Measurements from ENCODE around the gene OR5K2.

OR5K2 gene

GRCh38 chr3:98525494-98525893, 28.0 kb downstream of the OR5K2 start:
- H3K4me3 ChIP-seq (ENCODE audit: low read depth in 1 of 2, low read length in 2 of 2) = no peak overlapping the region
- no peak overlapping the region for H3K9ac ChIP-seq (ENCODE audit: low read length)
- peaks cover 11% of the 10 kb centered on the region for H3K4me1 ChIP-seq (ENCODE audit: insufficient read depth, low read length)
- no peak overlapping the region for H3K27ac ChIP-seq (ENCODE audit: low read depth, low read length)
- H3K27me3 ChIP-seq (ENCODE audit: control insufficient read depth in 1 of 2, insufficient read depth in 2 of 2, low read length in 2 of 2) = no peaks in the 10 kb centered on the region
- no peaks in the 10 kb centered on the region for H3K9me3 ChIP-seq (ENCODE audit: low read length)
- H3K36me3 ChIP-seq (ENCODE audit: insufficient read depth, low read length) = no peaks in the 10 kb centered on the region

- Histone ChIP-seq H3K27me3 (ENCODE audit: control insufficient read depth in 1 of 2, insufficient read depth in 2 of 2, low read length in 2 of 2) (no peaks in the 10 kb centered on the region), H3K9ac (ENCODE audit: low read length) (no peak overlapping the region), H3K9me3 (ENCODE audit: low read length) (no peaks in the 10 kb centered on the region), H3K4me1 (ENCODE audit: insufficient read depth, low read length) (no peaks in the 10 kb centered on the region), H3K36me3 (ENCODE audit: insufficient read depth, low read length) (no peaks in the 10 kb centered on the region), H3K27ac (ENCODE audit: low read depth, low read length) (no peak overlapping the region), H3K4me3 (ENCODE audit: low read depth in 1 of 2, low read length in 2 of 2) (no peak overlapping the region)
These were observed 31.2 kb downstream of the OR5K2 start for GRCh38 chr3:98528474-98529346.

- no peak overlapping the region for H3K27ac ChIP-seq (ENCODE audit: low read depth, low read length)
- H3K36me3 ChIP-seq (ENCODE audit: insufficient read depth, low read length) = no peaks in the 10 kb centered on the region
- no peak overlapping the region for H3K4me3 ChIP-seq (ENCODE audit: low read depth in 1 of 2, low read length in 2 of 2)
- H3K27me3 ChIP-seq (ENCODE audit: control insufficient read depth in 1 of 2, insufficient read depth in 2 of 2, low read length in 2 of 2) = no peaks in the 10 kb centered on the region
- no peak overlapping the region for H3K9ac ChIP-seq (ENCODE audit: low read length)
- H3K9me3 ChIP-seq (ENCODE audit: low read length) = no peaks in the 10 kb centered on the region
- no peaks in the 10 kb centered on the region for H3K4me1 ChIP-seq (ENCODE audit: insufficient read depth, low read length)
These were observed 32.5 kb downstream of the OR5K2 start for GRCh38 chr3:98529856-98530459.

GRCh38 chr3:98530676-98531075, 33.2 kb downstream of the OR5K2 start:
- Histone ChIP-seq H3K36me3 (ENCODE audit: insufficient read depth, low read length) (no peaks in the 10 kb centered on the region), H3K9me3 (ENCODE audit: low read length) (no peaks in the 10 kb centered on the region), H3K4me3 (ENCODE audit: low read depth in 1 of 2, low read length in 2 of 2) (no peak overlapping the region), H3K9ac (ENCODE audit: low read length) (no peak overlapping the region), H3K27ac (ENCODE audit: low read depth, low read length) (no peak overlapping the region), H3K27me3 (ENCODE audit: control insufficient read depth in 1 of 2, insufficient read depth in 2 of 2, low read length in 2 of 2) (no peaks in the 10 kb centered on the region), H3K4me1 (ENCODE audit: insufficient read depth, low read length) (no peaks in the 10 kb centered on the region)

GRCh38 chr3:98531622-98532274, 34.3 kb downstream of the OR5K2 start, which contains the start of gene GPR15:
TSS of gene GPR15 (plus strand) at chr3:98531978. CDS start at chr3:98532034, 56 bp downstream.
- Histone ChIP-seq H3K4me3 (ENCODE audit: low read depth in 1 of 2, low read length in 2 of 2) (no peak within 1 kb of the TSS), H3K27me3 (ENCODE audit: control insufficient read depth in 1 of 2, insufficient read depth in 2 of 2, low read length in 2 of 2) (no peaks in the 10 kb centered on the region), H3K27ac (ENCODE audit: low read depth, low read length) (no peak within 1 kb of the TSS), H3K36me3 (ENCODE audit: insufficient read depth, low read length) (no peaks in the 10 kb centered on the region), H3K4me1 (ENCODE audit: insufficient read depth, low read length) (no peaks in the 10 kb centered on the region), H3K9ac (ENCODE audit: low read length) (no peak within 1 kb of the TSS), H3K9me3 (ENCODE audit: low read length) (no peaks in the 10 kb centered on the region)

GRCh38 chr3:98532275-98532637, 34.8 kb downstream of the OR5K2 start:
- H3K4me3 ChIP-seq (ENCODE audit: low read depth in 1 of 2, low read length in 2 of 2) = no peak overlapping the region

GRCh38 chr3:98532709-98533571, 35.5 kb downstream of the OR5K2 start:
- no peak overlapping the region for H3K9ac ChIP-seq (ENCODE audit: low read length)
- no peaks in the 10 kb centered on the region for H3K9me3 ChIP-seq (ENCODE audit: low read length)
- no peaks in the 10 kb centered on the region for H3K36me3 ChIP-seq (ENCODE audit: insufficient read depth, low read length)
- H3K4me3 ChIP-seq (ENCODE audit: low read depth in 1 of 2, low read length in 2 of 2) = no peak overlapping the region
- no peaks in the 10 kb centered on the region for H3K27me3 ChIP-seq (ENCODE audit: control insufficient read depth in 1 of 2, insufficient read depth in 2 of 2, low read length in 2 of 2)
- H3K4me1 ChIP-seq (ENCODE audit: insufficient read depth, low read length) = no peaks in the 10 kb centered on the region
- H3K27ac ChIP-seq (ENCODE audit: low read depth, low read length) = no peak overlapping the region

More at GRCh38 chr3:98532275-98532637, 34.8 kb downstream of the OR5K2 start:
- no peak overlapping the region for H3K27ac ChIP-seq (ENCODE audit: low read depth, low read length)
- no peaks in the 10 kb centered on the region for H3K27me3 ChIP-seq (ENCODE audit: control insufficient read depth in 1 of 2, insufficient read depth in 2 of 2, low read length in 2 of 2)
- H3K4me1 ChIP-seq (ENCODE audit: insufficient read depth, low read length) = no peaks in the 10 kb centered on the region
- no peaks in the 10 kb centered on the region for H3K9me3 ChIP-seq (ENCODE audit: low read length)
- H3K36me3 ChIP-seq (ENCODE audit: insufficient read depth, low read length) = no peaks in the 10 kb centered on the region
- H3K9ac ChIP-seq (ENCODE audit: low read length) = no peak overlapping the region

GRCh38 chr3:98534168-98534567, 36.7 kb downstream of the OR5K2 start:
- H3K9ac ChIP-seq (ENCODE audit: low read length) = no peak overlapping the region
- H3K36me3 ChIP-seq (ENCODE audit: insufficient read depth, low read length) = no peaks in the 10 kb centered on the region
- H3K4me3 ChIP-seq (ENCODE audit: low read depth in 1 of 2, low read length in 2 of 2) = no peak overlapping the region
- no peaks in the 10 kb centered on the region for H3K27me3 ChIP-seq (ENCODE audit: control insufficient read depth in 1 of 2, insufficient read depth in 2 of 2, low read length in 2 of 2)
- H3K9me3 ChIP-seq (ENCODE audit: low read length) = no peaks in the 10 kb centered on the region
- no peaks in the 10 kb centered on the region for H3K4me1 ChIP-seq (ENCODE audit: insufficient read depth, low read length)
- H3K27ac ChIP-seq (ENCODE audit: low read depth, low read length) = no peak overlapping the region

- Histone ChIP-seq H3K4me3 (ENCODE audit: low read depth in 1 of 2, low read length in 2 of 2) (no peak overlapping the region), H3K9me3 (ENCODE audit: low read length) (no peaks in the 10 kb centered on the region), H3K36me3 (ENCODE audit: insufficient read depth, low read length) (no peaks in the 10 kb centered on the region), H3K4me1 (ENCODE audit: insufficient read depth, low read length) (no peaks in the 10 kb centered on the region), H3K27ac (ENCODE audit: low read depth, low read length) (no peak overlapping the region), H3K27me3 (ENCODE audit: control insufficient read depth in 1 of 2, insufficient read depth in 2 of 2, low read length in 2 of 2) (no peaks in the 10 kb centered on the region), H3K9ac (ENCODE audit: low read length) (no peak overlapping the region)
These were observed 37.3 kb downstream of the OR5K2 start for GRCh38 chr3:98534734-98535133.

- H3K4me3 ChIP-seq (ENCODE audit: low read depth in 1 of 2, low read length in 2 of 2) = no peak overlapping the region
- no peaks in the 10 kb centered on the region for H3K36me3 ChIP-seq (ENCODE audit: insufficient read depth, low read length)
- no peak overlapping the region for H3K9ac ChIP-seq (ENCODE audit: low read length)
- no peaks in the 10 kb centered on the region for H3K27me3 ChIP-seq (ENCODE audit: control insufficient read depth in 1 of 2, insufficient read depth in 2 of 2, low read length in 2 of 2)
- H3K4me1 ChIP-seq (ENCODE audit: insufficient read depth, low read length) = no peaks in the 10 kb centered on the region
- no peak overlapping the region for H3K27ac ChIP-seq (ENCODE audit: low read depth, low read length)
- no peaks in the 10 kb centered on the region for H3K9me3 ChIP-seq (ENCODE audit: low read length)
These were observed 39.1 kb downstream of the OR5K2 start for GRCh38 chr3:98536456-98537017.

- Histone ChIP-seq H3K4me1 (ENCODE audit: insufficient read depth, low read length) (no peaks in the 10 kb centered on the region), H3K4me3 (ENCODE audit: low read depth in 1 of 2, low read length in 2 of 2) (no peak overlapping the region), H3K9me3 (ENCODE audit: low read length) (no peaks in the 10 kb centered on the region), H3K36me3 (ENCODE audit: insufficient read depth, low read length) (no peaks in the 10 kb centered on the region), H3K27ac (ENCODE audit: low read depth, low read length) (no peak overlapping the region), H3K27me3 (ENCODE audit: control insufficient read depth in 1 of 2, insufficient read depth in 2 of 2, low read length in 2 of 2) (no peaks in the 10 kb centered on the region), H3K9ac (ENCODE audit: low read length) (no peak overlapping the region)
These were observed 42.9 kb downstream of the OR5K2 start for GRCh38 chr3:98540346-98540745.

All from muscle layer of colon (tissue), 2 donors.